Osteoblast (primary cell): ENCODE measurements around the gene CCDC148. TPM values are rescaled to one million over a fixed set of nuclear protein-coding genes. Genes with fewer than 3 reads are reported as not detected.

Experiments used
- DNase-seq: peaks from one replicate; pipeline ENCODE4 v3.0.0; 2011; ENCODE audit warnings: low spot score, mixed read lengths; ENCODE audit not compliant: insufficient read length; ENCODE audit errors: missing footprints
- H2AFZ ChIP-seq: 2 replicates; pipeline ENCODE4 v1.6.0; 2011; ENCODE audit warnings: mild to moderate bottlenecking, low read length
- H3K27ac ChIP-seq: 2 replicates; pipeline ENCODE4 v1.5.1; 2011; ENCODE audit warnings: mild to moderate bottlenecking, low read depth, low read length, moderate library complexity
- H3K27me3 ChIP-seq: 2 replicates; pipeline ENCODE4 v1.6.0; 2012; ENCODE audit warnings: mild to moderate bottlenecking, control low read depth, inconsistent platforms, low read length, moderate library complexity; ENCODE audit not compliant: insufficient read depth
- H3K36me3 ChIP-seq: 2 replicates; pipeline ENCODE4 v1.5.1; 2011; ENCODE audit warnings: mild to moderate bottlenecking, low read length, control low read depth, moderate library complexity; ENCODE audit not compliant: insufficient read depth
- H3K4me1 ChIP-seq: 2 replicates; pipeline ENCODE4 v1.5.1; 2011; ENCODE audit warnings: mild to moderate bottlenecking, low read length, control low read depth, moderate library complexity; ENCODE audit not compliant: insufficient read depth
- H3K4me2 ChIP-seq: 2 replicates; pipeline ENCODE4 v1.6.0; 2011; ENCODE audit warnings: mild to moderate bottlenecking, low read length; ENCODE audit not compliant: insufficient read depth
- H3K4me3 ChIP-seq: fragments of 200-600 bp; sonication (generic); 3 replicates; pipeline ENCODE4 v1.5.1; 2012; ENCODE audit warnings: mild to moderate bottlenecking, low read length, inconsistent platforms; ENCODE audit not compliant: insufficient read depth
- H3K79me2 ChIP-seq: 2 replicates; pipeline ENCODE4 v1.6.0; 2012; ENCODE audit warnings: mild to moderate bottlenecking, low read length, control low read depth, inconsistent platforms; ENCODE audit not compliant: insufficient read depth
- H3K9me3 ChIP-seq: 2 replicates; pipeline ENCODE4 v1.5.1; 2011; ENCODE audit warnings: low read depth, low read length, control low read depth
- H4K20me1 ChIP-seq: 2 replicates; pipeline ENCODE4 v1.6.0; 2012; ENCODE audit warnings: mild to moderate bottlenecking, low read length, control low read depth; ENCODE audit not compliant: insufficient read depth
- total RNA-seq: library from RNA; depleted of rRNA; stranded (reverse); fragments of >200 nt; gene quantifications from 2 replicates; pipeline ENCODE4 v1.2.3, GENCODE V29; 2012
- TF ChIP-seq, protein P1 (sequence below): IDR thresholded peaks from 2 replicates; pipeline ENCODE4 v1.5.1; 2011; ENCODE audit warnings: mild to moderate bottlenecking, low read depth, low read length, moderate library complexity; ENCODE audit errors: extremely low read depth

CCDC148 gene
- total RNA-seq, 1 donor, result 1.8 TPM

DNA sequence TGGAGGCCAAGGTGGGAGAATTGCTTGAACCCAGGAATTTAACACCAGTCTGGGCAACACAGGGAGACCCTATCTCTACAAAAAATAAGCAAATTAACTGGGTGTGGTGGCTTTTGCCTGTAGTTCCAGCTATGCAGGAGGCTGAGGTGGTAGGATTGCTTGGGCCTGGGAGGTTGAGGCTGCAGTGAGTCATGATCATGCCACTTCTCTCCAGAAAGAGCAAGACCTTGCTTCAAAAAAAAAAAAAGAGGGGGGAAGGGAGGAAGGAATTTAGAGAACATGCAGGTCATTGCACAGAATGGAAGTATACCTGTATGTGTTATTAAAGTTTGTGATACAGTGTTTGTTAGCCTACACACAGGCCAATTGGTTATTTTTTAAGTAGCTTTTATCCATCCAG, 26.0 kb upstream of the CCDC148 start:
- Histone ChIP-seq H3K4me1 (peaks cover 23% of the 10 kb centered on the region), H2AFZ (no peak overlapping the region), H4K20me1 (peaks cover 1% of the 10 kb centered on the region), H3K36me3 (no peaks in the 10 kb centered on the region), H3K9me3 (no peaks in the 10 kb centered on the region), H3K79me2 (peaks cover 75% of the 10 kb centered on the region), H3K27me3 (no peaks in the 10 kb centered on the region), H3K4me3 (no peak overlapping the region), H3K27ac (no peak overlapping the region), H3K4me2 (no peak overlapping the region)
- DNase-seq, result no peak
- TF ChIP-seq, protein P1, sequence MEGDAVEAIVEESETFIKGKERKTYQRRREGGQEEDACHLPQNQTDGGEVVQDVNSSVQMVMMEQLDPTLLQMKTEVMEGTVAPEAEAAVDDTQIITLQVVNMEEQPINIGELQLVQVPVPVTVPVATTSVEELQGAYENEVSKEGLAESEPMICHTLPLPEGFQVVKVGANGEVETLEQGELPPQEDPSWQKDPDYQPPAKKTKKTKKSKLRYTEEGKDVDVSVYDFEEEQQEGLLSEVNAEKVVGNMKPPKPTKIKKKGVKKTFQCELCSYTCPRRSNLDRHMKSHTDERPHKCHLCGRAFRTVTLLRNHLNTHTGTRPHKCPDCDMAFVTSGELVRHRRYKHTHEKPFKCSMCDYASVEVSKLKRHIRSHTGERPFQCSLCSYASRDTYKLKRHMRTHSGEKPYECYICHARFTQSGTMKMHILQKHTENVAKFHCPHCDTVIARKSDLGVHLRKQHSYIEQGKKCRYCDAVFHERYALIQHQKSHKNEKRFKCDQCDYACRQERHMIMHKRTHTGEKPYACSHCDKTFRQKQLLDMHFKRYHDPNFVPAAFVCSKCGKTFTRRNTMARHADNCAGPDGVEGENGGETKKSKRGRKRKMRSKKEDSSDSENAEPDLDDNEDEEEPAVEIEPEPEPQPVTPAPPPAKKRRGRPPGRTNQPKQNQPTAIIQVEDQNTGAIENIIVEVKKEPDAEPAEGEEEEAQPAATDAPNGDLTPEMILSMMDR, result no peak

DNA sequence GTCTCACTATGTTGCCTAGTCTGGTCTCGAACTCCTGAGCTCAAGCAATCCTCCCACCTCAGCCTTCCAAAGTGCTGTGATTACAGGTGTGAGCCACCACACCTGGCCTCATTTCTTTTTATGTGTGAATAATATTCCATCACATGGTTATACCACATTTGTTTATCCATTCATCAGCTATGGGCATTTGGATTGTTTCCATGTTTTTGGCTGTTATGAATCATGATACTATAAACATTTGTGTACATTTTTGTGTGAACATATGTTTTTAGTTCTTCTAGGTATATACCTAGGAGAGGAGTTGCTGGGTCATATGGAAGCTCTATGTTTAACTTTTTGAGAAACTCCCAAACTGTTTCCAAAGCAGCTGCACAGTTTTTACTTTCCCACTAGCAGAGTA, 24.6 kb upstream of the CCDC148 start:
- Histone ChIP-seq H3K36me3 (peaks cover 4% of the 10 kb centered on the region), H3K27me3 (no peaks in the 10 kb centered on the region), H3K4me3 (no peak overlapping the region), H2AFZ (no peak overlapping the region), H3K4me1 (peaks cover 8% of the 10 kb centered on the region), H3K4me2 (no peak overlapping the region), H3K27ac (no peak overlapping the region), H3K9me3 (no peaks in the 10 kb centered on the region), H4K20me1 (no peaks in the 10 kb centered on the region), H3K79me2 (peaks cover 75% of the 10 kb centered on the region)
- TF ChIP-seq, protein P1, result no peak
- DNase-seq, result no peak

DNA sequence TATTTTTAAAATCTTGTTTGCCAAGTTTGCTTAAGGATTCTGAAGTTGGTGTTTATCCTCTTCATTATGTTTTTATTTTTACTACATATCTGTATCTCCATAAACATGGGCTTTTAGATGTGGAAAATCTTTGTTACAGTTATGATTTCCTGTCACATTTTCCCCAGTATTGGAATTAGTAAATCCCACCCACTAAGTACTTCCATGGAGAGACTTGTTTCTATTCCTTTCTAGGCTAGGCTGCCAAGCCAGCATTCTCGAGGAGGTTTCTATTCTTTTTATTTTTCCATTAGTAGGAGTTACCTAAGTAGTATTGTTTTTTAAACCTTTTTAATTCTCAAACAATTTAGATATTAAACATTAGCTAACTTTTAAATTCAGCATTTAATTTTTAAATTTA, 22.3 kb upstream of the CCDC148 start:
- H3K36me3 ChIP-seq, result peaks cover 4% of the 10 kb centered on the region
- H3K9me3 ChIP-seq, result no peaks in the 10 kb centered on the region
- no peaks in the 10 kb centered on the region for H4K20me1 ChIP-seq
- peaks cover 8% of the 10 kb centered on the region for H3K4me1 ChIP-seq
- TF ChIP-seq, protein P1, result no peak
- no peak overlapping the region for H3K4me2 ChIP-seq
- H3K27me3 ChIP-seq, result no peaks in the 10 kb centered on the region
- H3K4me3 ChIP-seq, result no peak overlapping the region
- no peak overlapping the region for H3K27ac ChIP-seq
- H2AFZ ChIP-seq, result no peak overlapping the region
- DNase-seq, result no peak
- H3K79me2 ChIP-seq, result peaks cover 62% of the 10 kb centered on the region

DNA sequence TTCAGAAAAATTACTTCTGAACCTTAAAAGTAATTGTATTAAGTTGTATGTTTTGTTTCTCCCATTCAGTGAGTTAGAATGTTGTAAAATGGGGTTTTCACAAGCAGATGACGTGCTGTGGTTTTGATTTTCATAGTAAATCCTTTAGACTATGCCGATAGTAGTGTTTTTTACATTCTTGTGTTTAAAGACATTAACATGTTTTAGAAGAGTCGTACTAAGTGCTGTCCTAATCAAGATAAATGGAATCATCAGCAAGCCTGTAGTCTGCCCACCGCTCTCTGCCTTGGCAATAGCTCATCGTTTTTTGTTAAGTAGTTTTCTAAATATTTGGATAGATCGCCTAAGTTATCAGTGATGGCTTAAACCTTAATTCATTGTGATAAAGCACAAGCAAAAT, 21.7 kb upstream of the CCDC148 start:
- Histone ChIP-seq H3K27ac (no peak overlapping the region), H3K79me2 (peaks cover 57% of the 10 kb centered on the region), H3K36me3 (peaks cover 4% of the 10 kb centered on the region), H3K4me1 (peaks cover 8% of the 10 kb centered on the region), H4K20me1 (no peaks in the 10 kb centered on the region), H3K4me2 (no peak overlapping the region), H2AFZ (no peak overlapping the region), H3K9me3 (no peaks in the 10 kb centered on the region), H3K4me3 (no peak overlapping the region), H3K27me3 (no peaks in the 10 kb centered on the region)
- DNase-seq, result no peak
- TF ChIP-seq, protein P1, result no peak
